Spleen (tissue), 11 donors: Measurements from ENCODE around the gene MSANTD3. TPM values are rescaled to one million over a fixed set of nuclear protein-coding genes. Genes with fewer than 3 reads are reported as not detected.

Source experiments
- DNase-seq: peaks from one replicate; pipeline ENCODE4 v3.0.0-alpha.2; 2020
- H3K27ac ChIP-seq, 8 donors: fragments of 200-600 bp; sonication (generic) in 7 of 8; 1 replicate in 4 of 8; 2 replicates in 4 of 8; pipeline versions ENCODE4 v1.5.0 to v1.8.0; 2016 to 2021; ENCODE audit warnings: inconsistent platforms in 4 of 8, mild to moderate bottlenecking in 4 of 8, moderate library complexity in 1 of 8
- H3K27me3 ChIP-seq, 7 donors: fragments of 200-600 bp; sonication (generic) in 6 of 7; replicated peaks in 1 of 7; 1 replicate in 4 of 7; 2 replicates in 3 of 7; pipeline versions ENCODE4 v1.5.0 to v1.8.0; 2016 to 2021; ENCODE audit warnings: inconsistent platforms in 3 of 7, mild to moderate bottlenecking in 1 of 7
- H3K36me3 ChIP-seq, 6 donors: fragments of 200-600 bp; sonication (generic) in 5 of 6; 1 replicate in 4 of 6; 2 replicates in 2 of 6; pipeline versions ENCODE4 v1.5.0 to v1.8.0; 2016 to 2021; ENCODE audit warnings: inconsistent platforms in 2 of 6
- H3K4me1 ChIP-seq, 6 donors: fragments of 200-600 bp; sonication (generic) in 5 of 6; 1 replicate in 3 of 6; 2 replicates in 3 of 6; pipeline versions ENCODE4 v1.5.0 to v1.8.0; 2016 to 2021; ENCODE audit warnings: inconsistent platforms in 3 of 6
- H3K4me3 ChIP-seq, 8 donors: fragments of 200-600 bp; sonication (generic) in 7 of 8; 1 replicate in 4 of 8; 2 replicates in 4 of 8; pipeline versions ENCODE4 v1.5.0 to v1.8.0; 2016 to 2021; ENCODE audit warnings: inconsistent platforms in 4 of 8, mild to moderate bottlenecking in 4 of 8, moderate library complexity in 2 of 8
- H3K9me3 ChIP-seq, 8 donors: fragments of 200-600 bp; sonication (generic) in 7 of 8; 1 replicate in 4 of 8; 2 replicates in 4 of 8; pipeline versions ENCODE4 v1.5.0 to v1.8.0; 2016 to 2021; ENCODE audit warnings: inconsistent platforms in 4 of 8
- CTCF ChIP-seq, 11 experiments: fragments of 200-600 bp in 7 of 11; fragments of 450-650 bp in 4 of 11; sonication (generic) in 4 of 11; IDR thresholded peaks in 8 of 11; conservative IDR thresholded peaks in 3 of 11; 1 replicate in 7 of 11; 2 replicates in 4 of 11; pipeline versions ENCODE4 v1.4.0 to v1.8.0; 2016 to 2021; ENCODE audit warnings: antibody characterized with exemption in 11 of 11, inconsistent platforms in 4 of 11, mild to moderate bottlenecking in 1 of 11
- POLR2A ChIP-seq, 3 donors: fragments of 450-650 bp; IDR thresholded peaks; one replicate each; pipeline ENCODE4 v1.5.1; 2017; ENCODE audit warnings: antibody characterized with exemption in 3 of 3, mild to moderate bottlenecking in 1 of 3
- POLR2AphosphoS5 ChIP-seq, 3 donors: sonication (generic); formaldehyde crosslinking; IDR thresholded peaks; one replicate each; pipeline ENCODE4 v1.5.1; 2017; ENCODE audit warnings: antibody characterized with exemption in 3 of 3
- WGBS, 5 donors: extraction: QIAGEN DNeasy Blood & Tissue Kit in 3 of 5; methylation state at CpG; one replicate each; pipeline versions ENCODE4 v1.1.5 to v1.1.7; 2013 to 2018; 5-methylcytosine and 5-hydroxymethylcytosine counted together
- intact Hi-C: fragments of 100-400 bp; cut with DNase I; formaldehyde crosslinking; loops from one replicate; pipeline ENCODE4 v1.15.0; 2023; ENCODE audit warnings: low total_unique reads
- polyA plus RNA-seq, 3 donors: library from polyadenylated mRNA; stranded (reverse); fragments of 200-250 nt; gene quantifications; one replicate each; pipeline ENCODE4 v1.2.1, GENCODE V29; 2013
- total RNA-seq, 7 donors: library from RNA; depleted of rRNA in 3 of 7; stranded (reverse); fragments of >200 nt in 3 of 7; fragmentation: NEBNext Ultra II Directional in 4 of 7; extraction: Animal tissue kit (Norgen Biotek cat#: 25700) in 4 of 7; gene quantifications; one replicate each; pipeline versions ENCODE4 v1.1.0 to v1.2.1, GENCODE V29; 2016 to 2021
- donor health status: healthy with polysubstance abuse.
- donor health status: DM: no; HTN: no; CAD: no; lungs with moderate emphysema.
- donor health status: DM: no; HTN: no; CAD: no.
- donor health status: Bipolar disorder and iron deficiency.
- donor health status: healthy.
- donor health status: DM: no; HTN: no; CAD: no.
- donor health status: DM: yes; HTN: yes; CAD: no.

Gene MSANTD3
- total and polyA plus RNA-seq, 10 donors: 7.4 to 20.8 (median 11.8) TPM

- no peak for DNase-seq
- Histone ChIP-seq H3K27me3 (no peaks in the 10 kb centered on the region), H3K27ac (no peak overlapping the region), H3K4me3 (no peak overlapping the region), H3K4me1 (peaks cover 0 to 16% (median 9%) of the 10 kb centered on the region in 6 donors), H3K9me3 (no peaks in the 10 kb centered on the region), H3K36me3 (peaks cover 0 to 45% (median 7%) of the 10 kb centered on the region in 6 donors)
- TF ChIP-seq POLR2A (IDR thresholded peaks at IDR 0.05) (no peak), POLR2AphosphoS5 (IDR thresholded peaks at IDR 0.05) (no peak), CTCF (IDR thresholded peaks at IDR 0.05 in 8 of 11, conservative IDR thresholded peaks at IDR 0.05 in 3 of 11) (no peak)
- intact Hi-C loops: no loop called here
Observed at GRCh38 chr9:100447041-100447440, 20.1 kb downstream of the MSANTD3 start.

- DNase-seq: no peak
- Histone ChIP-seq H3K36me3 (peaks cover 0 to 45% (median 5%) of the 10 kb centered on the region in 6 donors), H3K27ac (no peak overlapping the region), H3K9me3 (peaks cover 0 to 7% (median 3%) of the 10 kb centered on the region in 8 donors), H3K4me3 (no peak overlapping the region), H3K27me3 (no peaks in the 10 kb centered on the region), H3K4me1 (peaks cover 0 to 16% (median 9%) of the 10 kb centered on the region in 6 donors)
- 92 to 99% (median 97%) methylated on average over 2 of the region's 2 CpGs for WGBS, 5 donors
- intact Hi-C loops: no loop called here
- TF ChIP-seq POLR2AphosphoS5 (IDR thresholded peaks at IDR 0.05) (no peak), POLR2A (IDR thresholded peaks at IDR 0.05) (no peak), CTCF (IDR thresholded peaks at IDR 0.05 in 8 of 11, conservative IDR thresholded peaks at IDR 0.05 in 3 of 11) (no peak)
Observed at GRCh38 chr9:100448266-100448665, 21.3 kb downstream of the MSANTD3 start.

GRCh38 chr9:100449420-100449819, 22.5 kb downstream of the MSANTD3 start:
- no peak for TF ChIP-seq POLR2A (IDR thresholded peaks at IDR 0.05)
- Histone ChIP-seq H3K4me1 (peaks cover 0 to 6% (median under 1%) of the 10 kb centered on the region in 6 donors), H3K4me3 (no peak overlapping the region), H3K27me3 (no peaks in the 10 kb centered on the region), H3K9me3 (peaks cover 0 to 7% (median 3%) of the 10 kb centered on the region in 8 donors), H3K36me3 (peaks cover 0 to 47% (median 5%) of the 10 kb centered on the region in 6 donors), H3K27ac (no peak overlapping the region)
- no peak for DNase-seq
- intact Hi-C loops: no loop called here
- WGBS, 5 donors: 85 to 96% (median 94%) methylated on average over 2 of the region's 2 CpGs

GRCh38 chr9:100452894-100453293, 26.0 kb downstream of the MSANTD3 start:
- H3K9me3 ChIP-seq: peaks cover 0 to 7% (median 3%) of the 10 kb centered on the region in 8 donors
- no peak for TF ChIP-seq CTCF (IDR thresholded peaks at IDR 0.05 in 8 of 11, conservative IDR thresholded peaks at IDR 0.05 in 3 of 11)
- no peak for TF ChIP-seq POLR2A (IDR thresholded peaks at IDR 0.05)
- TF ChIP-seq POLR2AphosphoS5 (IDR thresholded peaks at IDR 0.05): no peak
- no peak for DNase-seq
- H3K36me3 ChIP-seq: peaks cover 0 to 38% (median 5%) of the 10 kb centered on the region in 6 donors
- intact Hi-C loops: no loop called here
- WGBS, 5 donors: 95 to 100% (median 96%) methylated on average over 2 of the region's 2 CpGs
- no peaks in the 10 kb centered on the region for H3K4me1 ChIP-seq
- H3K27ac ChIP-seq: no peak overlapping the region
- no peaks in the 10 kb centered on the region for H3K27me3 ChIP-seq
- H3K4me3 ChIP-seq: no peak overlapping the region

- Histone ChIP-seq H3K4me1 (no peaks in the 10 kb centered on the region), H3K27ac (no peak overlapping the region), H3K27me3 (no peaks in the 10 kb centered on the region), H3K9me3 (peaks cover 0 to 7% (median 3%) of the 10 kb centered on the region in 8 donors), H3K4me3 (no peak overlapping the region), H3K36me3 (peaks cover 0 to 35% (median 3%) of the 10 kb centered on the region in 6 donors)
- DNase-seq: no peak
- no peak for TF ChIP-seq POLR2AphosphoS5 (IDR thresholded peaks at IDR 0.05)
- no peak for TF ChIP-seq POLR2A (IDR thresholded peaks at IDR 0.05)
- TF ChIP-seq CTCF (IDR thresholded peaks at IDR 0.05 in 8 of 11, conservative IDR thresholded peaks at IDR 0.05 in 3 of 11): no peak
- intact Hi-C loops: no loop called here
Observed at GRCh38 chr9:100455470-100455869, 28.5 kb downstream of the MSANTD3 start.
